DMS79 (cell line): ENCODE results near the gene LYPD6B.

Experiments used
- DNase-seq: peaks from one replicate; lab custom pipeline; 2025; lab: John Stamatoyannopoulos, UW

Gene LYPD6B

GRCh38 chr2:149076863-149077412 lies 38.4 kb downstream of the LYPD6B start:
- no peak for DNase-seq

- no peak for DNase-seq
Measured at GRCh38 chr2:149077861-149078260, 39.4 kb downstream of the LYPD6B start.

GRCh38 chr2:149080099-149080498 lies 41.6 kb downstream of the LYPD6B start:
- DNase-seq = no peak

GRCh38 chr2:149080971-149081370 lies 42.5 kb downstream of the LYPD6B start:
- DNase-seq = peak; percentile 43

- DNase-seq = no peak
Measured at GRCh38 chr2:149082079-149082478, 43.6 kb downstream of the LYPD6B start.

- DNase-seq = no peak
Measured at GRCh38 chr2:149082735-149083134, 44.2 kb downstream of the LYPD6B start.

- no peak for DNase-seq
Measured at GRCh38 chr2:149084924-149085795, 46.7 kb downstream of the LYPD6B start.

GRCh38 chr2:149087751-149088150 lies 49.3 kb downstream of the LYPD6B start:
- DNase-seq = no peak

- no peak for DNase-seq
Measured at GRCh38 chr2:149089068-149089467, 50.6 kb downstream of the LYPD6B start.

GRCh38 chr2:149090706-149091105 lies 52.2 kb downstream of the LYPD6B start:
- DNase-seq = no peak

GRCh38 chr2:149093579-149093978 lies 55.1 kb downstream of the LYPD6B start:
- no peak for DNase-seq

- DNase-seq = no peak
Measured at GRCh38 chr2:149094217-149095015, 55.9 kb downstream of the LYPD6B start.

GRCh38 chr2:149098701-149099100 lies 60.2 kb downstream of the LYPD6B start:
- DNase-seq = no peak

- DNase-seq = no peak
Measured at GRCh38 chr2:149099298-149099697, 60.8 kb downstream of the LYPD6B start.

- no peak for DNase-seq
Measured at GRCh38 chr2:149100739-149101699, 62.5 kb downstream of the LYPD6B start.

GRCh38 chr2:149101818-149102217 lies 63.3 kb downstream of the LYPD6B start:
- DNase-seq = no peak

GRCh38 chr2:149103081-149103620 lies 64.7 kb downstream of the LYPD6B start:
- DNase-seq = no peak

GRCh38 chr2:149104221-149104620 lies 65.7 kb downstream of the LYPD6B start:
- DNase-seq = no peak

GRCh38 chr2:149112068-149112467 lies 73.6 kb downstream of the LYPD6B start:
- no peak for DNase-seq

GRCh38 chr2:149112713-149113112 lies 74.2 kb downstream of the LYPD6B start:
- DNase-seq = no peak

GRCh38 chr2:149115781-149116180 lies 77.3 kb downstream of the LYPD6B start:
- no peak for DNase-seq
